Keratinocyte (primary cell): ENCODE data around the gene PLEKHO1. TPM values are rescaled to one million over a fixed set of nuclear protein-coding genes. Genes with fewer than 3 reads are reported as not detected.

Experiments
- DNase-seq: peaks from one replicate; pipeline ENCODE4 v3.0.0-alpha.2; 2011; ENCODE audit warnings: low read depth, missing footprints, low spot score
- FAIRE-seq: peaks from 2 replicates; lab custom pipeline; 2011; peaks lifted over from hg19 to GRCh38; lab: Jason Lieb, UNC
- H2AFZ ChIP-seq: 2 replicates; pipeline ENCODE4 v1.6.0; 2012; ENCODE audit warnings: low read length, control low read depth, inconsistent platforms; ENCODE audit not compliant: control insufficient read depth
- H3K27ac ChIP-seq: 2 replicates; pipeline ENCODE4 v1.5.1; 2011; ENCODE audit warnings: low read length; ENCODE audit not compliant: control insufficient read depth, insufficient read depth
- H3K27me3 ChIP-seq: 3 replicates; pipeline ENCODE4 v1.6.0; 2011; ENCODE audit warnings: low read length; ENCODE audit not compliant: control insufficient read depth, insufficient read depth; ENCODE audit errors: extremely low read depth
- H3K36me3 ChIP-seq, 2 experiments: 2 replicates in 1 of 2; 3 replicates in 1 of 2; pipeline ENCODE4 v1.5.1; 2011; ENCODE audit warnings: low read length in 2 of 2, mild to moderate bottlenecking in 1 of 2; ENCODE audit not compliant: control insufficient read depth in 2 of 2, insufficient read depth in 2 of 2; ENCODE audit errors: extremely low read depth in 1 of 2
- H3K4me1 ChIP-seq: 3 replicates; pipeline ENCODE4 v1.5.1; 2011; ENCODE audit warnings: low read length; ENCODE audit not compliant: control insufficient read depth, insufficient read depth; ENCODE audit errors: extremely low read depth
- H3K4me2 ChIP-seq: 3 replicates; pipeline ENCODE4 v1.6.0; 2011; ENCODE audit warnings: low read depth, low read length; ENCODE audit not compliant: control insufficient read depth, insufficient read depth; ENCODE audit errors: extremely low read depth
- H3K4me3 ChIP-seq, 3 experiments: fragments of 200-600 bp in 1 of 3; sonication (generic) in 1 of 3; 2 replicates in 2 of 3; 3 replicates in 1 of 3; pipeline ENCODE4 v1.5.1; 2011 to 2016; ENCODE audit warnings: low read length in 3 of 3, mild to moderate bottlenecking in 3 of 3, control low read depth in 2 of 3, inconsistent platforms in 1 of 3, low read depth in 1 of 3, mixed read lengths in 1 of 3, mixed run types in 1 of 3, moderate library complexity in 1 of 3; ENCODE audit not compliant: control insufficient read depth in 2 of 3, insufficient read depth in 2 of 3; ENCODE audit errors: extremely low read depth in 1 of 3
- H3K79me2 ChIP-seq: 2 replicates; pipeline ENCODE4 v1.6.0; 2012; ENCODE audit warnings: low read length; ENCODE audit not compliant: control insufficient read depth, insufficient read depth
- H3K9ac ChIP-seq: 3 replicates; pipeline ENCODE4 v1.6.0; 2011; ENCODE audit warnings: low read length; ENCODE audit not compliant: control insufficient read depth, insufficient read depth; ENCODE audit errors: extremely low read depth
- H3K9me1 ChIP-seq: 3 replicates; pipeline ENCODE4 v1.6.0; 2011; ENCODE audit warnings: low read length; ENCODE audit not compliant: control insufficient read depth, insufficient read depth; ENCODE audit errors: extremely low read depth
- H3K9me3 ChIP-seq: 2 replicates; pipeline ENCODE4 v1.5.1; 2012; ENCODE audit warnings: low read depth, low read length; ENCODE audit not compliant: control insufficient read depth
- H4K20me1 ChIP-seq: 3 replicates; pipeline ENCODE4 v1.6.0; 2011; ENCODE audit warnings: low read length; ENCODE audit not compliant: control insufficient read depth, insufficient read depth; ENCODE audit errors: extremely low read depth
- CTCF ChIP-seq, 3 experiments: IDR thresholded peaks in 1 of 3; conservative IDR thresholded peaks in 1 of 3; optimal IDR thresholded peaks in 1 of 3; 2 replicates in 2 of 3; 3 replicates in 1 of 3; pipeline versions ENCODE3 to v1.5.1; 2011; ENCODE audit warnings: low read length in 3 of 3, mild to moderate bottlenecking in 3 of 3, moderate library complexity in 2 of 3, control low read depth in 1 of 3, inconsistent platforms in 1 of 3; ENCODE audit not compliant: insufficient read depth in 2 of 3; ENCODE audit errors: extremely low read depth in 1 of 3
- EZH2 ChIP-seq: IDR thresholded peaks from one replicate; pipeline ENCODE4 v1.6.1; 2012; ENCODE audit warnings: inconsistent platforms, mild to moderate bottlenecking, low read length, moderate library complexity
- dilution Hi-C: fragments of 300-500 bp; cut with MboI; formaldehyde crosslinking; loops from one replicate; pipeline ENCODE4 v1.7.0; 2020; ENCODE audit warnings: low sequenced_read_pairs; ENCODE audit not compliant: extremely low pct_ligation_motif_present
- polyA plus RNA-seq, 5 experiments: library from polyadenylated mRNA; depleted of rRNA in 3 of 5; stranded (reverse) in 3 of 5; stranded (forward) in 1 of 5; unstranded in 1 of 5; fragments of >200 nt; gene quantifications; 1 replicate in 1 of 5; 2 replicates in 3 of 5; 3 replicates in 1 of 5; pipeline versions ENCODE4 v1.2.1 to v1.2.3, GENCODE V29; 2011 to 2012; ENCODE audit warnings: missing spikeins in 2 of 5, low read depth in 1 of 5, low replicate concordance in 1 of 5

PLEKHO1 gene
- polyA plus RNA-seq, 1 donor (not counting 4 experiments of a cell fraction or from before 2014, with no cell fraction given), result 2.7 TPM

DNA sequence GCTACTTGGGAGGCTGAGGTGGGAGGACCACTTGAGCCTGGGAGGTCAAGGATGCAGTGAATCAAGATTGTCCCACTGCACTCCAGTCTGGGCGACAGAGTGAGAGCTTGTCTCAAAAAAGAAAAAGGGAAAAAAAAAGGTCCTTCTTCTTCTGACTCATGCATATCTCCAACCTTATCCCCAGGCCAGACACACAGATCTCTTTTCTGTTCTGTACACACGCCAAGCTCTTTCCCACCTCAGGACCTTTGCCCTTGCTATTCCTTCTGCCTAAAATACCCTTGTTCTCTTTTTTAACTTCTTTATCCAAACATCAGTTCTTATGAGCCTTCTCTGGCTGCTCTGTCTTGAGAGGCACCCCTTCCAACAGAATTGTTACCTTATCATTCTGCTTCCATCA is 22.1 kb downstream of the PLEKHO1 start:
- Histone ChIP-seq H3K27ac (no peak overlapping the region), H3K36me3 (no peaks in the 10 kb centered on the region), H3K27me3 (no peaks in the 10 kb centered on the region), H3K79me2 (no peaks in the 10 kb centered on the region), H3K9me1 (no peaks in the 10 kb centered on the region), H3K4me3 (no peak overlapping the region), H3K9ac (no peak overlapping the region), H3K9me3 (no peaks in the 10 kb centered on the region), H3K4me1 (no peaks in the 10 kb centered on the region), H3K4me2 (no peak overlapping the region), H4K20me1 (no peaks in the 10 kb centered on the region), H2AFZ (no peak overlapping the region)
- dilution Hi-C loops, result no loop called here
- TF ChIP-seq CTCF (optimal IDR thresholded peaks at IDR 0.05 in 1 of 3, IDR thresholded peaks at IDR 0.05 in 1 of 3, conservative IDR thresholded peaks at IDR 0.05 in 1 of 3; ENCODE audit: extremely low read depth in 1 of 3, insufficient read depth in 2 of 3, low read length in 3 of 3) (no peak), EZH2 (no peak)
- FAIRE-seq, result no peak
- DNase-seq, result no peak

DNA sequence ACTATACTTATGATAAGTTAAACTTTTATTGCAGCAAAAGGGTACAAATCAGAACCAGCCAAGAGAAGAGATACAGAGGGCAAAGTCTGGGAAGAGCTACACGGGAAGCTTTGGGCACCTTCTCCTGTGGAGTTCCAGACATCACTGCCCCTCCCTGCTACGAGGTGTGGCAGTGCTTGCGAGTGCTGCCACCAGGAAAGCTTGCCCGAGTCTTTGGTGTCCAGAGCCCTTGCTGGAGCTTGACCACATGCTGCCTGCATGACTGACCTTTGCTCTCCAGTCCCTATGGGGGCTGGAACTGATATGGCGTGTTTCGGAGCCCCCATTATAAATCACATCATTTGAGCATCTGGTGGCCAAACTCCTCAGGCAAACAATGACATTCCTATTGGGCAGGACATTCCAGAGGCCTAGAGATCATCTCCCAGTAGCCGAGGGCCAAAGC is 23.4 kb downstream of the PLEKHO1 start:
- no peak overlapping the region for H3K27ac ChIP-seq
- no peaks in the 10 kb centered on the region for H3K4me1 ChIP-seq
- H3K9ac ChIP-seq, result no peak overlapping the region
- no peak overlapping the region for H3K4me2 ChIP-seq
- H3K4me3 ChIP-seq, result no peak overlapping the region
- no peaks in the 10 kb centered on the region for H3K9me1 ChIP-seq
- DNase-seq, result no peak
- TF ChIP-seq EZH2, result no peak
- TF ChIP-seq CTCF (optimal IDR thresholded peaks at IDR 0.05 in 1 of 3, IDR thresholded peaks at IDR 0.05 in 1 of 3, conservative IDR thresholded peaks at IDR 0.05 in 1 of 3; ENCODE audit: extremely low read depth in 1 of 3, insufficient read depth in 2 of 3, low read length in 3 of 3), result no peak
- H3K27me3 ChIP-seq, result no peaks in the 10 kb centered on the region
- H3K9me3 ChIP-seq, result no peaks in the 10 kb centered on the region
- no peaks in the 10 kb centered on the region for H3K36me3 ChIP-seq
- H2AFZ ChIP-seq, result no peak overlapping the region
- no peaks in the 10 kb centered on the region for H4K20me1 ChIP-seq
- no peaks in the 10 kb centered on the region for H3K79me2 ChIP-seq
- no peak for FAIRE-seq
- dilution Hi-C loops, result no loop called here
